OCI-LY7 (cell line): ENCODE measurements around the gene CEP112.

Experiments used
- EZH2phosphoT487 ChIP-seq: fragments of 200-600 bp; sonication (generic); IDR thresholded peaks from 2 replicates; pipeline ENCODE4 v1.6.1; 2018; ENCODE audit warnings: low read depth, borderline replicate concordance, mild to moderate bottlenecking, mixed run types, antibody characterized with exemption, low read length, moderate library complexity, mixed read lengths
- TF ChIP-seq, protein P1 (sequence below): fragments of 200-600 bp; sonication (generic); conservative IDR thresholded peaks from 2 replicates; pipeline ENCODE4 v1.5.1; 2014; ENCODE audit warnings: mild to moderate bottlenecking, antibody characterized with exemption, low read length, moderate library complexity, mixed read lengths

DNA sequence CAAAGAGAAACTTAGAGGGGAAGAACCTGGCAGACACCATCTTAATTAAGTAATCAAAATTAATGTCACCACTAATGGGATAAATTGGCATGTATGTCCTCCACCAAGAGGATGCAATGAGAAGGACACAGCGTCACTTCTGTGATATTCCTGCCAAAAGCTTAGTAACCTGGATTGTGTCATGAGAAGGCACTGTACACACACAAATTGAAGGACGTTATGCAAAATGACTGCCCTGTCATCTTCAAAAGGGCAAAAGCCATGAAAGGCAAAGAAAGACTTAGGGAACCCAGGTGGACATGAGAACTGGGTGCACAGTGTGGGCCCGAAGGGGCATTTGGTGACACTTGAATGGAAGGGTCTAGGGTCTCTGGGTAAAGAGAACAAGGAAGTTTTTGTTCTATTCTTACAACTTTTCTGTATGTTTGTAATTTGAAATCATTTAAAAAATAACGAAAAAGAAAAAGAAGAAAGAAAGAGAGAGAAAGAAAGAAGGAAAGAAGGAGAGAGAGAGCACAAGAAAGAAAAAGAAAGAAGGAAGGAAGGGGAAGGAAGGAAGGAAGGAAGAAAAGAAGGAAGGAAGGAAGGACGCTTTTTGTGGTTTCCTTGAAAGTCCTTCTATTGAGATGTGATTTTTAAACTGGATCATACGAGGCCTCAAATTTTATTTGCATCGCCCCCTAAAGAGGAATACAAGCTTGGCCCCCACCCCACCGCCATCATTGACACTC is 41.3 kb upstream of the CEP112 start:
- TF ChIP-seq, protein P1, sequence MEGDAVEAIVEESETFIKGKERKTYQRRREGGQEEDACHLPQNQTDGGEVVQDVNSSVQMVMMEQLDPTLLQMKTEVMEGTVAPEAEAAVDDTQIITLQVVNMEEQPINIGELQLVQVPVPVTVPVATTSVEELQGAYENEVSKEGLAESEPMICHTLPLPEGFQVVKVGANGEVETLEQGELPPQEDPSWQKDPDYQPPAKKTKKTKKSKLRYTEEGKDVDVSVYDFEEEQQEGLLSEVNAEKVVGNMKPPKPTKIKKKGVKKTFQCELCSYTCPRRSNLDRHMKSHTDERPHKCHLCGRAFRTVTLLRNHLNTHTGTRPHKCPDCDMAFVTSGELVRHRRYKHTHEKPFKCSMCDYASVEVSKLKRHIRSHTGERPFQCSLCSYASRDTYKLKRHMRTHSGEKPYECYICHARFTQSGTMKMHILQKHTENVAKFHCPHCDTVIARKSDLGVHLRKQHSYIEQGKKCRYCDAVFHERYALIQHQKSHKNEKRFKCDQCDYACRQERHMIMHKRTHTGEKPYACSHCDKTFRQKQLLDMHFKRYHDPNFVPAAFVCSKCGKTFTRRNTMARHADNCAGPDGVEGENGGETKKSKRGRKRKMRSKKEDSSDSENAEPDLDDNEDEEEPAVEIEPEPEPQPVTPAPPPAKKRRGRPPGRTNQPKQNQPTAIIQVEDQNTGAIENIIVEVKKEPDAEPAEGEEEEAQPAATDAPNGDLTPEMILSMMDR = no peak
- TF ChIP-seq EZH2phosphoT487 = no peak
